ENCODE results near the gene CCNL2.

GRCh38 chr1:1371746-1372711 is 27.1 kb downstream of the CCNL2 start:
- peak; percentile 60 for TF ChIP-seq CTCF (IDR thresholded peaks at IDR 0.05)
- no peak for TF ChIP-seq EP300 (IDR thresholded peaks at IDR 0.05)
- no peak for TF ChIP-seq ZFP36 (IDR thresholded peaks at IDR 0.05; ENCODE audit: borderline replicate concordance, partially characterized antibody)
- no peak for TF ChIP-seq CEBPB (IDR thresholded peaks at IDR 0.05)
- no peak for TF ChIP-seq MAZ (IDR thresholded peaks at IDR 0.05; ENCODE audit: borderline replicate concordance, low read depth, low read length)
- TF ChIP-seq POLR2A (IDR thresholded peaks at IDR 0.05; ENCODE audit: low read length), result no peak
- no peak for TF ChIP-seq FOXS1 (CRISPR knock-in tag; IDR thresholded peaks at IDR 0.05)
- no peak for TF ChIP-seq HMGXB4 (CRISPR knock-in tag; IDR thresholded peaks at IDR 0.05; ENCODE audit: borderline replicate concordance)
- no peak for TF ChIP-seq MAFK (IDR thresholded peaks at IDR 0.05; ENCODE audit: partially characterized antibody)
- TF ChIP-seq REST (IDR thresholded peaks at IDR 0.05), result no peak
